Measurements from ENCODE around the gene TYMS. TPM values are rescaled to one million over a fixed set of nuclear protein-coding genes. Genes with fewer than 3 reads are reported as not detected.

The TYMS gene
- total RNA-seq, 1 experiment from 2014 or later, result 149 TPM

DNA sequence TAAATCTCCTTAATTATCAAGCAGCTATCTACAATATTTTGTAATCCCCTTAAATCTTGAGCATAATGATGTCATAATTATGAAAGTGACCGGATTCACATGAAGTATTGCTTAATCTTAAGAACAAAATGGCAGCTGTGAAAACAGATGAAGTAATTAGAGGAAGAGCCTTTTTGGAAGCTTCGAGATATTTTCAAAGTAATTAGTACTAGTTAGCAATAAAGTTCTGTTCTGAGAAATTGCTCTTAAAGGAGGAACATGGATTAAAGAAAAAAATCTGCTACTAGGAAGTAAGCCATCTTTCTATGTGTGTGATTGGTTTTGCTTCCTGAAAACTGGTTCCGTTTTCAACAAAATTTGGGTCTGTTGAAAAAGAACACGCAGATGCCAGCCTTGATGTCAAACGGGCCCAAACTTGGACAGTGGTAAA lies 42.3 kb upstream of the TYMS start:
- POLR2A ChIA-PET (ENCODE audit: unreplicated experiment), result no interaction called here
- no peak overlapping the region for H3K27ac ChIP-seq
- no peaks in the 10 kb centered on the region for H3K36me3 ChIP-seq (ENCODE audit: low read depth)
- no peaks in the 10 kb centered on the region for H4K20me1 ChIP-seq (ENCODE audit: insufficient read depth)
- DNase-seq, result no peak
- H3K79me2 ChIP-seq (ENCODE audit: low read depth), result no peaks in the 10 kb centered on the region
- TF ChIP-seq EZH2 (IDR thresholded peaks at IDR 0.05; ENCODE audit: low read depth), result no peak
- TF ChIP-seq, protein P1, sequence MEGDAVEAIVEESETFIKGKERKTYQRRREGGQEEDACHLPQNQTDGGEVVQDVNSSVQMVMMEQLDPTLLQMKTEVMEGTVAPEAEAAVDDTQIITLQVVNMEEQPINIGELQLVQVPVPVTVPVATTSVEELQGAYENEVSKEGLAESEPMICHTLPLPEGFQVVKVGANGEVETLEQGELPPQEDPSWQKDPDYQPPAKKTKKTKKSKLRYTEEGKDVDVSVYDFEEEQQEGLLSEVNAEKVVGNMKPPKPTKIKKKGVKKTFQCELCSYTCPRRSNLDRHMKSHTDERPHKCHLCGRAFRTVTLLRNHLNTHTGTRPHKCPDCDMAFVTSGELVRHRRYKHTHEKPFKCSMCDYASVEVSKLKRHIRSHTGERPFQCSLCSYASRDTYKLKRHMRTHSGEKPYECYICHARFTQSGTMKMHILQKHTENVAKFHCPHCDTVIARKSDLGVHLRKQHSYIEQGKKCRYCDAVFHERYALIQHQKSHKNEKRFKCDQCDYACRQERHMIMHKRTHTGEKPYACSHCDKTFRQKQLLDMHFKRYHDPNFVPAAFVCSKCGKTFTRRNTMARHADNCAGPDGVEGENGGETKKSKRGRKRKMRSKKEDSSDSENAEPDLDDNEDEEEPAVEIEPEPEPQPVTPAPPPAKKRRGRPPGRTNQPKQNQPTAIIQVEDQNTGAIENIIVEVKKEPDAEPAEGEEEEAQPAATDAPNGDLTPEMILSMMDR (conservative IDR thresholded peaks at IDR 0.05), result no peak
- H2AFZ ChIP-seq, result no peak overlapping the region
- CTCF ChIA-PET, result no interaction called here
- no peaks in the 10 kb centered on the region for H3K4me1 ChIP-seq (replicated peaks; ENCODE audit: insufficient read depth)
- H3K4me2 ChIP-seq, result no peak overlapping the region
- no peaks in the 10 kb centered on the region for H3F3A ChIP-seq (ENCODE audit: insufficient read depth, low read depth)
- BruUV-seq (replicated peaks), result no TSS peak
- H3K9me3 ChIP-seq (ENCODE audit: insufficient read depth, low read depth), result no peaks in the 10 kb centered on the region
- H3K27me3 ChIP-seq (ENCODE audit: insufficient read depth, low read depth), result peaks cover 47% of the 10 kb centered on the region
- no peak overlapping the region for H3K4me3 ChIP-seq
- no peaks in the 10 kb centered on the region for H3K9me2 ChIP-seq (ENCODE audit: insufficient read depth)
- intact Hi-C loops (cut with micrococcal nuclease; ENCODE audit: unreplicated experiment), result loop anchor here (5.0 kb wide), 1 partner anchor 328 kb away; no protein-coding TSS in a partner anchor

DNA sequence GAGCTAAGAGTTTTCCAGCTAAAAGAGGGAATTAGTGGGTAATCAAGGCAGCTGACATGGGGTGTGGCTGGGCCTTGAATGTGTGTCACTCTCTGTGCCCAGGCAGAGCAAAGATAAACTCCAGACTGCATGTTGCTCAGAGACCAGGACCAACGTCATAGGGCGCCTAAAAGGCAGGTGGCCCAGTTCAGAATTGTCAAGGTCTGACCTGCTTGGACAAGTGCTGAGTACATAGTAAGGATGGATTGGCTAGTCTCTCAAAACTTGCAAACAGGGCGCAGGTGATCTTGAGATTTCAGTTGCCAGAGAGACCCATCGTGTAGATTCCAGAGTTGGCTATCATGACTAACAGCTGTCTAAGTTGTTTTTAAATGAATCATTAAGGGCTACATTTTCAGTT lies 41.7 kb upstream of the TYMS start:
- Histone ChIP-seq H3K4me3 (no peak overlapping the region), H3K9me2 (ENCODE audit: insufficient read depth) (no peaks in the 10 kb centered on the region), H3K79me2 (ENCODE audit: low read depth) (no peaks in the 10 kb centered on the region), H3K4me1 (replicated peaks; ENCODE audit: insufficient read depth) (no peaks in the 10 kb centered on the region), H3K27me3 (ENCODE audit: insufficient read depth, low read depth) (peaks cover 46% of the 10 kb centered on the region), H3K4me2 (no peak overlapping the region), H3F3A (ENCODE audit: insufficient read depth, low read depth) (no peaks in the 10 kb centered on the region), H4K20me1 (ENCODE audit: insufficient read depth) (no peaks in the 10 kb centered on the region), H3K9me3 (ENCODE audit: insufficient read depth, low read depth) (no peaks in the 10 kb centered on the region), H2AFZ (no peak overlapping the region), H3K27ac (no peak overlapping the region), H3K36me3 (ENCODE audit: low read depth) (no peaks in the 10 kb centered on the region)
- CTCF ChIA-PET, result no interaction called here
- no TSS peak for BruUV-seq (replicated peaks)
- DNase-seq, result no peak
- POLR2A ChIA-PET (ENCODE audit: unreplicated experiment), result no interaction called here
- intact Hi-C loops (cut with micrococcal nuclease; ENCODE audit: unreplicated experiment), result loop anchor here (5.0 kb wide), 1 partner anchor 328 kb away; no protein-coding TSS in a partner anchor
- no peak for TF ChIP-seq EZH2 (IDR thresholded peaks at IDR 0.05; ENCODE audit: low read depth)
- TF ChIP-seq, protein P1 (conservative IDR thresholded peaks at IDR 0.05), result no peak

DNA sequence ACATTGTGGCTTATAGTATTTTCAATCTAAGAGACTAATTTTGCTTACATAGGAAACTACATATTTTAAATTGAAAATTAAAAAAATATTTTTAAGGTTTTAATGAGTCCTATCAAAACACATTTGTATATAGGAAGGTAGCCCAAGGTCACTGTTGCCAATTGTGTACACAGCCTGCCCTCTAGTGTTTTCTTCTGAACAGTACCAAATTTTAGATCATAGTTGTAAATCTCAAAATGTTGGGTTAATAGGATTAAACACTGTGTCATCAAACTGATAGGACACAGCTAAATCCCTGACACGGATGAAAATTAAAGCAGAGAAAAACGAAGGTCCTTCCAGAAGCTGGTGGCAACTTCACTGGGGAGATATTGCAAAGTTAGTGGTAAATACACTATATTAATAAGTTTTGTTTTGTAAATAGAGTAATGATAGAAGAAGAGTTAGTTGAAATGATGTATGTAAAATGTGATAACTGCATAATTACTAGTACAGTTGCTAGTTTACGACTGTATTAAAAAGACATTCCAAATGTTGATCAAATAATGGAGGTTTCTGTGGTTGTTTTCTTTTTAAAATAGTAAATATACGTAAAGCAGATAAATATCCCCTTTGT lies 41.0 kb upstream of the TYMS start:
- TF ChIP-seq, protein P1 (conservative IDR thresholded peaks at IDR 0.05), result peak; percentile 81
- TF ChIP-seq EZH2 (IDR thresholded peaks at IDR 0.05; ENCODE audit: low read depth), result no peak
- H3K9me3 ChIP-seq (ENCODE audit: insufficient read depth, low read depth), result no peaks in the 10 kb centered on the region
- ChIA-PET CTCF (no interaction called here), POLR2A (ENCODE audit: unreplicated experiment) (no interaction called here)
- no peak overlapping the region for H3K4me3 ChIP-seq
- peaks cover 44% of the 10 kb centered on the region for H3K27me3 ChIP-seq (ENCODE audit: insufficient read depth, low read depth)
- BruUV-seq (replicated peaks), result no TSS peak
- H2AFZ ChIP-seq, result no peak overlapping the region
- no peaks in the 10 kb centered on the region for H4K20me1 ChIP-seq (ENCODE audit: insufficient read depth)
- no peaks in the 10 kb centered on the region for H3K36me3 ChIP-seq (ENCODE audit: low read depth)
- H3K4me1 ChIP-seq (replicated peaks; ENCODE audit: insufficient read depth), result no peaks in the 10 kb centered on the region
- H3K79me2 ChIP-seq (ENCODE audit: low read depth), result no peaks in the 10 kb centered on the region
- no peaks in the 10 kb centered on the region for H3K9me2 ChIP-seq (ENCODE audit: insufficient read depth)
- no peak overlapping the region for H3K27ac ChIP-seq
- no peak overlapping the region for H3K4me2 ChIP-seq
- intact Hi-C loops (cut with micrococcal nuclease; ENCODE audit: unreplicated experiment), result loop anchor here (5.0 kb wide), 1 partner anchor 329 kb away; no protein-coding TSS in a partner anchor
- DNase-seq, result no peak
- H3F3A ChIP-seq (ENCODE audit: insufficient read depth, low read depth), result no peaks in the 10 kb centered on the region
